C4-2B (cell line): ENCODE data around the gene MIA.

Source experiments
- ZFX ChIP-seq: fragments of 450-650 bp; IDR thresholded peaks from 2 replicates; pipeline ENCODE4 v1.6.1; 2017
- TF ChIP-seq, protein P1 (sequence below): fragments of 450-650 bp; conservative IDR thresholded peaks from 2 replicates; pipeline ENCODE4 v1.5.1; 2017; ENCODE audit warnings: mild to moderate bottlenecking

GRCh38 chr19:40726279-40726678, 49.0 kb upstream of the MIA start:
- TF ChIP-seq, protein P1, sequence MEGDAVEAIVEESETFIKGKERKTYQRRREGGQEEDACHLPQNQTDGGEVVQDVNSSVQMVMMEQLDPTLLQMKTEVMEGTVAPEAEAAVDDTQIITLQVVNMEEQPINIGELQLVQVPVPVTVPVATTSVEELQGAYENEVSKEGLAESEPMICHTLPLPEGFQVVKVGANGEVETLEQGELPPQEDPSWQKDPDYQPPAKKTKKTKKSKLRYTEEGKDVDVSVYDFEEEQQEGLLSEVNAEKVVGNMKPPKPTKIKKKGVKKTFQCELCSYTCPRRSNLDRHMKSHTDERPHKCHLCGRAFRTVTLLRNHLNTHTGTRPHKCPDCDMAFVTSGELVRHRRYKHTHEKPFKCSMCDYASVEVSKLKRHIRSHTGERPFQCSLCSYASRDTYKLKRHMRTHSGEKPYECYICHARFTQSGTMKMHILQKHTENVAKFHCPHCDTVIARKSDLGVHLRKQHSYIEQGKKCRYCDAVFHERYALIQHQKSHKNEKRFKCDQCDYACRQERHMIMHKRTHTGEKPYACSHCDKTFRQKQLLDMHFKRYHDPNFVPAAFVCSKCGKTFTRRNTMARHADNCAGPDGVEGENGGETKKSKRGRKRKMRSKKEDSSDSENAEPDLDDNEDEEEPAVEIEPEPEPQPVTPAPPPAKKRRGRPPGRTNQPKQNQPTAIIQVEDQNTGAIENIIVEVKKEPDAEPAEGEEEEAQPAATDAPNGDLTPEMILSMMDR: no peak
- TF ChIP-seq ZFX: no peak
